PC-3 (cell line): ENCODE data around the gene CDH10.

Experiments
- CTCF ChIP-seq: fragments of 300-600 bp; sonication (generic); conservative IDR thresholded peaks from 2 replicates; pipeline ENCODE4 v1.5.1; 2017; ENCODE audit warnings: antibody characterized with exemption, low read depth, mild to moderate bottlenecking, low read length
- EZH2 ChIP-seq: fragments of 300-600 bp; sonication (generic); IDR thresholded peaks from one replicate; pipeline ENCODE4 v1.6.1; 2017; ENCODE audit warnings: antibody characterized with exemption, mild to moderate bottlenecking, low read length; ENCODE audit not compliant: unreplicated experiment
- EZH2phosphoT487 ChIP-seq: fragments of 300-600 bp; sonication (generic); IDR thresholded peaks from 2 replicates; pipeline ENCODE4 v1.6.1; 2018; ENCODE audit warnings: mild to moderate bottlenecking, antibody characterized with exemption, low read length, borderline replicate concordance

GRCh38 chr5:24509943-24510342, 134.8 kb downstream of the CDH10 start:
- TF ChIP-seq CTCF: no peak
- no peak for TF ChIP-seq EZH2
- TF ChIP-seq EZH2phosphoT487: no peak
